GM12878 (cell line): ENCODE results near the gene CS. TPM values are rescaled to one million over a fixed set of nuclear protein-coding genes. Genes with fewer than 3 reads are reported as not detected.

Experiments
- ATAC-seq: fragments of 200-7000 bp; cut with Tn5 transposase; 3 replicates; pipeline ENCODE4 v1.9.1; 2020; ENCODE audit warnings: mild to moderate bottlenecking, moderate library complexity
- BruUV-seq: library from RNA; stranded (reverse); fragments of 400-500 nt; replicated peaks from 2 replicates; lab custom pipeline; 2021; lab: Mats Ljungman, UMichigan
- CTCF ChIA-PET: fragments of 300-600 bp; sonication (Branson Sonifier 250); formaldehyde crosslinking; extraction: SDS; loops from one replicate; lab custom pipeline; 2021; ENCODE audit warnings: inconsistent platforms; lab: Yijun Ruan, JAX
- POLR2A ChIA-PET: fragments of 350-600 bp; formaldehyde crosslinking; extraction: SDS; loops from one replicate; lab custom pipeline; 2021; ENCODE audit warnings: inconsistent platforms; lab: Charles Lee
- RAD21 ChIA-PET: fragments of 300-600 bp; sonication (Branson Sonifier 250); formaldehyde crosslinking; loops from one replicate; lab custom pipeline; 2023; ENCODE audit warnings: antibody characterized with exemption; ENCODE audit not compliant: unreplicated experiment; lab: Charles Lee
- SMC1A ChIA-PET: fragments of 300-600 bp; sonication (Branson Sonifier 250); formaldehyde crosslinking; loops from one replicate; lab custom pipeline; 2023; ENCODE audit not compliant: unreplicated experiment, uncharacterized antibody; lab: Charles Lee
- DNase-seq: peaks from one replicate; pipeline ENCODE4 v3.0.0-alpha.2; 2011; ENCODE audit warnings: low read depth, low spot score
- FAIRE-seq: peaks from 3 replicates; lab custom pipeline; 2011; peaks lifted over from hg19 to GRCh38; lab: Jason Lieb, UNC
- H2AFZ ChIP-seq: 2 replicates; pipeline ENCODE4 v1.6.0; 2011; ENCODE audit warnings: low read depth, low read length, control low read depth; ENCODE audit not compliant: control insufficient read depth
- H3K27ac ChIP-seq: 2 replicates; pipeline ENCODE4 v1.5.1; 2011; ENCODE audit warnings: control low read depth; ENCODE audit not compliant: control insufficient read depth, insufficient read depth
- H3K27me3 ChIP-seq, 2 experiments: replicated peaks in 1 of 2; 2 replicates each; pipeline versions ENCODE4 v1.6.0 to v1.6.1; 2011; ENCODE audit warnings: low read length in 1 of 2; ENCODE audit not compliant: control insufficient read depth in 2 of 2, insufficient read depth in 2 of 2
- H3K36me3 ChIP-seq, 2 experiments: 2 replicates each; pipeline ENCODE4 v1.5.1; 2011; ENCODE audit warnings: low read length in 1 of 2; ENCODE audit not compliant: control insufficient read depth in 2 of 2, insufficient read depth in 2 of 2
- H3K4me1 ChIP-seq: 2 replicates; pipeline ENCODE4 v1.6.1; 2011; ENCODE audit warnings: mild to moderate bottlenecking, low read length, moderate library complexity, mixed read lengths; ENCODE audit not compliant: control insufficient read depth, insufficient read depth
- H3K4me2 ChIP-seq: 2 replicates; pipeline ENCODE4 v1.6.0; 2011; ENCODE audit warnings: control low read depth; ENCODE audit not compliant: control insufficient read depth, insufficient read depth
- H3K4me3 ChIP-seq: fragments of 200-600 bp; sonication (generic); 2 replicates; pipeline ENCODE4 v1.5.1; 2016
- H3K79me2 ChIP-seq: 2 replicates; pipeline ENCODE4 v1.6.0; 2011; ENCODE audit warnings: low read length; ENCODE audit not compliant: control insufficient read depth, insufficient read depth
- H3K9ac ChIP-seq: 2 replicates; pipeline ENCODE4 v1.8.0; 2011; ENCODE audit warnings: low read length, control low read depth, mixed read lengths; ENCODE audit not compliant: control insufficient read depth, insufficient read depth
- H3K9me3 ChIP-seq: replicated peaks from 3 replicates; pipeline ENCODE4 v1.5.1; 2011; ENCODE audit warnings: mild to moderate bottlenecking, low read length; ENCODE audit not compliant: control insufficient read depth, insufficient read depth
- H4K20me1 ChIP-seq: 2 replicates; pipeline ENCODE4 v1.6.0; 2011; ENCODE audit not compliant: control insufficient read depth, insufficient read depth
- BCL11A ChIP-seq: IDR thresholded peaks from 2 replicates; pipeline ENCODE4 v1.6.1; 2011; ENCODE audit warnings: low read depth, low read length
- CREB1 ChIP-seq: IDR thresholded peaks from 2 replicates; pipeline ENCODE4 v1.6.1; 2012; ENCODE audit warnings: low read depth, mild to moderate bottlenecking, inconsistent platforms
- ESRRA ChIP-seq: IDR thresholded peaks from 2 replicates; pipeline ENCODE4 v1.6.1; 2012; ENCODE audit warnings: mild to moderate bottlenecking, low read length, improper control_type of control experiment
- HCFC1 ChIP-seq: fragments of 150-350 bp; IDR thresholded peaks from 2 replicates; pipeline ENCODE4 v1.6.1; 2014; ENCODE audit warnings: low read length
- IKZF1 ChIP-seq: fragments of 450-650 bp; conservative IDR thresholded peaks from 2 replicates; pipeline ENCODE4 v1.6.1; 2017; ENCODE audit warnings: antibody characterized with exemption, mild to moderate bottlenecking
- IRF4 ChIP-seq: IDR thresholded peaks from 2 replicates; pipeline ENCODE4 v1.6.1; 2011; ENCODE audit warnings: low read depth, low read length
- LARP7 ChIP-seq: fragments of 450-650 bp; IDR thresholded peaks from 2 replicates; pipeline ENCODE4 v1.6.1; 2017; ENCODE audit warnings: mild to moderate bottlenecking
- NFYB ChIP-seq: IDR thresholded peaks from 2 replicates; pipeline ENCODE4 v1.6.1; 2011; ENCODE audit warnings: low read depth, mild to moderate bottlenecking, low read length, improper control_type of control experiment, moderate library complexity; ENCODE audit not compliant: insufficient read depth
- NR2F1 ChIP-seq: fragments of 450-650 bp; conservative IDR thresholded peaks from 2 replicates; pipeline ENCODE4 v1.6.1; 2017; ENCODE audit warnings: mild to moderate bottlenecking
- POLR2A ChIP-seq: IDR thresholded peaks from 2 replicates; pipeline ENCODE4 v1.6.1; 2011; ENCODE audit warnings: low read depth, mild to moderate bottlenecking, low read length
- POLR2AphosphoS2 ChIP-seq: IDR thresholded peaks from 2 replicates; pipeline ENCODE4 v1.6.1; 2011; ENCODE audit warnings: low read depth, mild to moderate bottlenecking, low read length, improper control_type of control experiment, moderate library complexity
- SMARCA5 ChIP-seq: fragments of 450-650 bp; IDR thresholded peaks from 2 replicates; pipeline ENCODE4 v1.6.1; 2017; ENCODE audit warnings: mild to moderate bottlenecking
- STAT3 ChIP-seq: IDR thresholded peaks from 2 replicates; pipeline ENCODE4 v1.6.1; 2011; ENCODE audit warnings: low read depth, low read length, improper control_type of control experiment
- TAF1 ChIP-seq: IDR thresholded peaks from 2 replicates; pipeline ENCODE4 v1.6.1; 2011; ENCODE audit warnings: mild to moderate bottlenecking, low read depth, low read length, borderline replicate concordance
- TCF3 ChIP-seq: IDR thresholded peaks from 2 replicates; pipeline ENCODE4 v1.6.1; 2012; ENCODE audit warnings: low read depth, mild to moderate bottlenecking, low read length, borderline replicate concordance; ENCODE audit not compliant: insufficient read depth
- WGBS: methylation state at CpG from one replicate; pipeline ENCODE4 v1.1.6; 2016; ENCODE audit warnings: low lambda C conversion rate; ENCODE audit not compliant: insufficient replicate concordance, insufficient coverage; ENCODE audit errors: missing lambda C conversion rate; 5-methylcytosine and 5-hydroxymethylcytosine counted together
- in situ Hi-C: fragments of 300-500 bp; cut with MboI; formaldehyde crosslinking; loops from 9 replicates; pipeline ENCODE4 v1.14.3; 2018; ENCODE audit warnings: mixed read lengths
- intact Hi-C: fragments of 100-400 bp; cut with micrococcal nuclease; formaldehyde crosslinking; loops from one replicate; pipeline ENCODE4 v1.14.2; 2022; ENCODE audit not compliant: unreplicated experiment
- polyA plus RNA-seq, 11 experiments: library from polyadenylated mRNA; depleted of rRNA in 4 of 11; unstranded in 6 of 11; stranded (reverse) in 5 of 11; fragments of >200 nt; fragmentation: Nextera tagmentation in 4 of 11; fragmentation: Illumina TruSeq in 1 of 11; extraction: Ambion mirVana in 4 of 11; extraction: Trizol in 1 of 11; gene quantifications; 1 replicate in 1 of 11; 2 replicates in 10 of 11; pipeline versions ENCODE4 v1.2.1 to v1.2.3, GENCODE V29; 2011 to 2016; ENCODE audit warnings: inconsistent platforms in 2 of 11, missing spikeins in 2 of 11, low read depth in 1 of 11
- total RNA-seq, 4 experiments: library from RNA; depleted of rRNA in 3 of 4; stranded (reverse); fragments of >200 nt in 3 of 4; fragmentation: Illumina TruSeq in 1 of 4; extraction: Trizol in 1 of 4; gene quantifications; 2 replicates each; pipeline versions ENCODE4 v1.2.1 to v1.2.3, GENCODE V29; 2013 to 2021
- TF ChIP-seq, protein P1 (sequence below): fragments of 450-650 bp; IDR thresholded peaks from 2 replicates; pipeline ENCODE4 v1.6.1; 2016; ENCODE audit warnings: mild to moderate bottlenecking, moderate library complexity, borderline replicate concordance

Gene CS
- total and polyA plus RNA-seq, 10 of the 15 experiments (the other 5 are each of a cell fraction or from before 2014, with no cell fraction given): 64.9 to 276 (median 139) TPM

GRCh38 chr12:56266693-56267442 lies 33.3 kb downstream of the CS start, which contains the start of gene COQ10A:
Gene COQ10A (plus strand): TSS chr12:56266942. CDS start chr12:56267119, 177 bp downstream.
- Histone ChIP-seq H4K20me1 (no peaks in the 10 kb centered on the region), H3K27ac (peak within 1 kb of the TSS; percentile 41), H3K4me3 (peak within 1 kb of the TSS; percentile 68), H3K4me2 (peak within 1 kb of the TSS; percentile 96), H3K27me3 (no peaks in the 10 kb centered on the region), H2AFZ (peak within 1 kb of the TSS; percentile 98), H3K4me1 (peaks cover 4% of the 10 kb centered on the region), H3K9ac (peak within 1 kb of the TSS; percentile 65), H3K36me3 (peaks cover 0 to 2% of the 10 kb centered on the region in 2 experiments; a peak in 1 of 4 replicates), H3K9me3 (no peaks in the 10 kb centered on the region), H3K79me2 (no peaks in the 10 kb centered on the region)
- 2% methylated on average over 66 of the region's 68 CpGs for WGBS
- ChIA-PET CTCF (interaction anchor here (0.7 to 4.5 kb wide), 13 partner anchors 9 to 197 kb away, joined by 3 to 25 read pairs (median 5); partner anchors contain the start of genes ANKRD52, CNPY2, RNF41 and STAT2), POLR2A (interaction anchor here (0.5 to 2.0 kb wide), 15 partner anchors 9 to 353 kb away, joined by 3 to 7 read pairs (median 3); partner anchors contain the start of genes RNF41 and ZC3H10), SMC1A (interaction anchor here (0.6 to 2.0 kb wide), 5 partner anchors 17 to 435 kb away, joined by 3 to 9 read pairs (median 3); partner anchors contain the start of gene STAT2), RAD21 (interaction anchor here (0.5 to 2.1 kb wide), 7 partner anchors 18 to 197 kb away, joined by 3 to 10 read pairs (median 5); partner anchors contain the start of genes RNF41 and SMARCC2)
- ATAC-seq (peak; percentile 97), FAIRE-seq (peak; percentile 18), DNase-seq (peak; percentile 48)
- BruUV-seq: no TSS peak
- in situ Hi-C loops: no loop called here
- intact Hi-C loops: loop anchor here (2.0 to 10.0 kb wide), 2 partner anchors 34 to 198 kb away; partner anchors contain the start of genes CS and SPRYD4
- TF ChIP-seq, protein P1, sequence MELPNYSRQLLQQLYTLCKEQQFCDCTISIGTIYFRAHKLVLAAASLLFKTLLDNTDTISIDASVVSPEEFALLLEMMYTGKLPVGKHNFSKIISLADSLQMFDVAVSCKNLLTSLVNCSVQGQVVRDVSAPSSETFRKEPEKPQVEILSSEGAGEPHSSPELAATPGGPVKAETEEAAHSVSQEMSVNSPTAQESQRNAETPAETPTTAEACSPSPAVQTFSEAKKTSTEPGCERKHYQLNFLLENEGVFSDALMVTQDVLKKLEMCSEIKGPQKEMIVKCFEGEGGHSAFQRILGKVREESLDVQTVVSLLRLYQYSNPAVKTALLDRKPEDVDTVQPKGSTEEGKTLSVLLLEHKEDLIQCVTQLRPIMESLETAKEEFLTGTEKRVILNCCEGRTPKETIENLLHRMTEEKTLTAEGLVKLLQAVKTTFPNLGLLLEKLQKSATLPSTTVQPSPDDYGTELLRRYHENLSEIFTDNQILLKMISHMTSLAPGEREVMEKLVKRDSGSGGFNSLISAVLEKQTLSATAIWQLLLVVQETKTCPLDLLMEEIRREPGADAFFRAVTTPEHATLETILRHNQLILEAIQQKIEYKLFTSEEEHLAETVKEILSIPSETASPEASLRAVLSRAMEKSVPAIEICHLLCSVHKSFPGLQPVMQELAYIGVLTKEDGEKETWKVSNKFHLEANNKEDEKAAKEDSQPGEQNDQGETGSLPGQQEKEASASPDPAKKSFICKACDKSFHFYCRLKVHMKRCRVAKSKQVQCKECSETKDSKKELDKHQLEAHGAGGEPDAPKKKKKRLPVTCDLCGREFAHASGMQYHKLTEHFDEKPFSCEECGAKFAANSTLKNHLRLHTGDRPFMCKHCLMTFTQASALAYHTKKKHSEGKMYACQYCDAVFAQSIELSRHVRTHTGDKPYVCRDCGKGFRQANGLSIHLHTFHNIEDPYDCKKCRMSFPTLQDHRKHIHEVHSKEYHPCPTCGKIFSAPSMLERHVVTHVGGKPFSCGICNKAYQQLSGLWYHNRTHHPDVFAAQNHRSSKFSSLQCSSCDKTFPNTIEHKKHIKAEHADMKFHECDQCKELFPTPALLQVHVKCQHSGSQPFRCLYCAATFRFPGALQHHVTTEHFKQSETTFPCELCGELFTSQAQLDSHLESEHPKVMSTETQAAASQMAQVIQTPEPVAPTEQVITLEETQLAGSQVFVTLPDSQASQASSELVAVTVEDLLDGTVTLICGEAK: peak; percentile 82
- TF ChIP-seq NFYB (peak; percentile 78), TCF3 (peak; percentile 49; the same call in 1 of the 2 replicates), HCFC1 (peak; percentile 81), POLR2A (peak; percentile 97), ESRRA (no peak), LARP7 (peak; percentile 86), TAF1 (peak; percentile 75; the same call in 1 of the 2 replicates), IRF4 (0 out of 2 replicates have a peak, but pooled peaks have one; percentile 22), NR2F1 (peak; percentile 93), CREB1 (peak; percentile 82), SMARCA5 (peak; percentile 73; the same call in 1 of the 2 replicates), IKZF1 (peak; percentile 91), BCL11A (no peak), STAT3 (no peak), POLR2AphosphoS2 (0 out of 2 replicates have a peak, but pooled peaks have one; percentile 42)
